NCI-H128 (cell line): Measurements from ENCODE around the gene GSTM2.
A peak's percentile ranks its signal among the peaks of the same experiment; 100 is the strongest.
"Not testable (repeated sequence)": the region's sequence is repeated elsewhere in the genome, so short reads cannot be mapped to it uniquely, and the experiment has no call there.

Experiments
- DNase-seq: peaks from one replicate; lab custom pipeline; 2025; ENCODE audit not compliant: unreplicated experiment; lab: John Stamatoyannopoulos, UW

GSTM2 gene

DNA sequence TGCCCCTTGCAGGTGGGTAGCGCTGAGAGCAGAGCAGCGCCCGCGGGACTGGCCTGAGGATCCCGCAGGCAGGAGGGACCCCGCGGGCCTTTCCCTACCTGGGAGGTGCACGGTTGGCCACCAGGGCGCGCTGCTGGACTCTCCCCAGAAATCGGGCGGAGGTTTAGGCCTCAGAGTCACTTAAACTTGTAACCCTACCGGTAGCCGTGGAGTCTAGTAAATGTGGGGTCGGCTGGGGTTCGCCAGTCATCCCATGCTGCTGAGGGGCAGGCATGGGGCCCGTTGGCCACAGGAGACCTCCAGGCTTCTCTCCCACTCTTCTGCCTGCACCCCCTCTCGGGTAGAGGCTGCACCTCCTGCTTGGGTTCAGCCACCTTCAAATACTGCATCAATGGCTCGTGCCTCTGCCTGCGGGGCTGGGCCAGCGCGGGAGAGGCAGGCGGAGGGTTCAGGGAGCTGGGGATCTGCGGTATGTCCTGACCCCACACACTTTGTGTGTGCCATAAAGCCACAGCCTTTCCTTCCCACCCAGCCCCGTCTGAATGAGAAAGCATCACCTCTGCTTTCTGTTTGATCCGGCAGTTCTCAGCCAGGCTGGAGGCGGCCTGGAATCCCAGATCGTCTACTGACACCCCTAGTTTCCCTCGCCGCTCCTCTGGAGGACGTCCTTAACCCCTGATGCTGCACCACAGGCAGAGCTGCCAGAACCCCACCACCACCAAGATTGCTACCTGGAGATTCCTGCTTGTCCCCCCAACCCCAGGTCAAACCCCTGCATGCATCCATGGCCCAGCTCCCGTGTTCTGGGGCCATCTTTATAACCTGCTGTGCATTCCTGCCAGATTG is 24.2 kb upstream of the GSTM2 start:
- no peak for DNase-seq

DNA sequence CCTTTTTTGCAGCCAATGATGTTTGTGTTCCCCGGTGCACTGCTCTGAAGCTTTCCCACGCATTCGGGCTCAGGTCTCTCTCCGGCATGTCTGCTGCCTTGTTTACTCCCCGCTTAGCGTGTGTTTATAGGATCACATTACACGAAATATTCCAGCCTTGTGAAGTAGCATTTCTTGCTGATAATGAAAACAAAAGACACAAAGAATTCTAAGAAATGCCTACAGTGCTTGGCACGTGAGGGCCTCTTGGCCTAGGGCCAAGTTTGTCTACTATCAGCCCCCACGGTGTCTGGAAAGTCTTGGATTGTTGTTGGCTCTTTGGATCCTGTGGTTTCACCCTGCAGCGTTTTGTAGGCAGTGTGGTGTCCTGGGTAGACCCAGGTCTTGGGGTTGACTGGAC is 23.2 kb upstream of the GSTM2 start:
- no peak for DNase-seq

DNA sequence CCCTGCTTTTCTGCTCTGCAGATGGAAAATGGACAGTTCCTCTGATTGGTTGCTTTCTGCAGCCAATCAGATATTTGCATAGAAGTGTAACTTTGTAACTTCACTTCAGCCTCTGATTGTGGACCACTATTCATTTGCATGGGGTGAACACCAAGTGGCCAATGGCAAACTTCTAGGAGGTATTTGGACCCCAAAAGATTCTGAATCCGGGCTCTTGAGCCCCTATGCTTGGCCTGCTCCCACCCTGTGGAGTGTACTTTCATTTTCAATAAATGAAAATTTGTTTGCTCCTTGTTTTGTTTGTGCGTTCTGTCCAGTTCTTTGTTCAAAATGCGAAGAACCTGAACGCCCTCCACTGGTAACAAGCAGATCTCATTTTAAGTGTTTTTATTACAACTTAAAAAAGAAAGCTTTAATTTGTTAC is 18.4 kb upstream of the GSTM2 start:
- DNase-seq = no peak

DNA sequence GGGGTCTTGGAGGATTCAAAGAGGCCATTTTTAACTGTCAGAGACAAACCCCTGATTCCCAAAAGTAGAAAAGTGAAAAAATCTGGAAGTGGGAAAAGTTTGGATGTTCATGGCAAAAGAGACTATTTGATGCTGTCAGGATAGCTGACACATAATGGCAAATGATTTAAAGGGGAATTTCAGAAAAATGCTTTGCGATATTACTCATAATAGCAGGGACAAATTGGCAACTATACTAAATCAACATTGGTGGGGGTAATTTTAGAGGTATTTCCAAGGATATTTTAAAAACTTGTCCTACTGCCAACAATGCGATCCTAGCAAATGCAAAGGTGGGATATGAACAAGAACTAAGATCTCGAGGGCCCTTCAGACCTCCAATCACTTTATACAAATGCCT is 17.2 kb upstream of the GSTM2 start:
- DNase-seq = no peak

DNA sequence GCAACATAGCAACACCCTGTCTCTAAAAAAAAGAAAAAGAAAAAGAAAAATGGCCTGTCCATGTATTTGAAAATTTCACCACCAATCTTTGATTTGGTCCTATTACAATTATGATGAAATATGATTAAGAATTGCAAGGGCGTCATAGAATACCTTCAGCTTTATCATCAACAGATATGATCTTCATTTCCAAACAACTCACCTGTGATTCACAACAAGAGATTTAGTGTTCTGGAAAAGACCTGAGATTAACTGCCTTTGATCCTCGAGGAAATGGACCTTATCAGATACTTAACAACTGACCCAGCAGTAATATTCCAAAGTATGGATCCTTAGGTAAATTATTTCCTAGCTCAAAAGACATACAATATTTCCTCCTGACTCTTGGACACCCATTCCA is 15.5 kb upstream of the GSTM2 start:
- no peak for DNase-seq

DNA sequence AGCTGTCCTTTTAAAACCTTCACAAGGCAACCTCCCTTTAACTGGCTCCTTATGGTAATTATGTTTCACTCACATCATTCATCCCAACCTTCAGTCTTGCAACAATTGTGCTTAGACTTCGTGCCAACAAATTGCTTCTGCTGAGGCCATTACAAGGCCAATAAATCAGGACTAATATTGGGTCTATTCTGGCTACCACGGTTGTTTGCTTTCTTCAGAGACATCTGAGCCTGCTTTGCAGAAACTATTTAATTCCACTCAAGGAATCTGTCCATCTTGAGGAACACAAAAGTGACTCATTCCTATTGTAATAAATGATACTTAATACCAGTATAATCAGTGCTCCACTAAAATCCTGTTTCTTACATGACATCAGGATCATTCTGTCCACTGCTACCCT is 14.6 kb upstream of the GSTM2 start:
- no peak for DNase-seq

DNA sequence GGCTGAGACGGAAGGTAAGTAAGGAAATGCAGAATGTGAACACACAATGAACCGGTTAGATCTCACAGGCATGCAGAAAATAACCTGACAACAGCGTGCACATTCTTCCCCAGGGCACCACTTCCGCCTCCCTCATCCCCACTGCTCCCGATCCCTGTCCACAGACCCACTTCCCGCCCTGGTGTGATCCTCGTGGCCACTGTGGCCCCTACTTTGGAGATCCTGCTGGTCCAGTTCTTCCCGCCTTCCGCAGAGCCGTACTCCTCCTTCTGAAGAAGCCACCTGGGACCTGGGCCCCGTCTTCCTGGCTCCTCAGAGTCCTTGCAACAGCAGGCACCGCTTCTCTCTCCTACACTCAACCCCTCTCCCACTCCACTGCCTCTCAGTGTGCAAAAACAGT is 13.3 kb upstream of the GSTM2 start:
- no peak for DNase-seq

DNA sequence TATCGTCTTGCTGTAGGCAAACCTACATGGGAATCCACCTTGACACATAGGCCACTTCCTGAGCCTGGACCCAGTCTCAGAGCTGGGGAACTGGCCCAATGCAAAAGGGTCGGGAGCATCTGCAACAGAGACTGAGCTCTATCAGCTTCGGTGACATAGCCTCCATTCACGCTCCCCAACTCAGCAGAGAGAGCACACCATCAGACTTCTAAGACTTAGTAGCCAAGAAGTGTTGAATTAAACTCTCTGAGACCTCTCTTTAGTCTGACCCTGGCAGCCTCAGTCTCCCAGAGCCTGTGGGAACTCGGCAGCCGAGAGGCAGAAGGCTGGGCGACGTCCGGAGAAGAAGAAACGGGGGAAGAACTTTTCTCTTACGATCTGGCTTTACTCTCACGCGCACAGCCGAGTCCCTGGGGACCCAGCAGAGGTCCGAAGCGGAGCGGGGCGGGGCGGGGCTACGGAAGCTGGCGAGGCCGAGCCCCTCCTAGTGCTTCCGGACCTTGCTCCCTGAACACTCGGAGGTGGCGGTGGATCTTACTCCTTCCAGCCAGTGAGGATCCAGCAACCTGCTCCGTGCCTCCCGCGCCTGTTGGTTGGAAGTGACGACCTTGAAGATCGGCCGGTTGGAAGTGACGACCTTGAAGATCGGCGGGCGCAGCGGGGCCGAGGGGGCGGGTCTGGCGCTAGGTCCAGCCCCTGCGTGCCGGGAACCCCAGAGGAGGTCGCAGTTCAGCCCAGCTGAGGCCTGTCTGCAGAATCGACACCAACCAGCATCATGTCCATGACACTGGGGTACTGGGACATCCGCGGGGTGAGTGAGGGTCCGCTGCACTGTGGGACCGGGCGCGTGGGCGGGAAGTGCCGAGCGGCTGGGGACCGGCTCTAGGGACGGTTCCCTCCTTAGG is 12.0 kb upstream of the GSTM2 start, which contains the start of gene GSTM4:
Gene GSTM4 (plus strand): TSS at position 485 of the 905 bp plus-strand sequence. CDS start 291 bp downstream, at position 776.
- DNase-seq = no peak

DNA sequence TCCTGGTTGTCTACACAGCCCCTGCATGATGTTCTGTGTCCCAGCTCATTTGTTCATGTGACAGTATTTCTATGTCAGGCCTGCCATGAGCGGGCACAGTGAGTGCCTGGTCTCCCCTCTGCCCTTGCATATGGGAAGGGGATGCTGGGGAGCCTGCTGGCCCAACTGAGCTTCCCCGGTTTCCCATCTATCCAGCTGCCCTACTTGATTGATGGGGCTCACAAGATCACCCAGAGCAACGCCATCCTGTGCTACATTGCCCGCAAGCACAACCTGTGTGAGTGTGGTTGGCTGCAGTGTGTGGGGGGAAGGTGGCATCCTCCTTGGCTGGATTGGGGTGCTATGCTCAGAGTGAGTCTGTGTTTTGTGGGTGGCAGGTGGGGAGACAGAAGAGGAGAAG is 10.5 kb upstream of the GSTM2 start:
- no peak for DNase-seq

DNA sequence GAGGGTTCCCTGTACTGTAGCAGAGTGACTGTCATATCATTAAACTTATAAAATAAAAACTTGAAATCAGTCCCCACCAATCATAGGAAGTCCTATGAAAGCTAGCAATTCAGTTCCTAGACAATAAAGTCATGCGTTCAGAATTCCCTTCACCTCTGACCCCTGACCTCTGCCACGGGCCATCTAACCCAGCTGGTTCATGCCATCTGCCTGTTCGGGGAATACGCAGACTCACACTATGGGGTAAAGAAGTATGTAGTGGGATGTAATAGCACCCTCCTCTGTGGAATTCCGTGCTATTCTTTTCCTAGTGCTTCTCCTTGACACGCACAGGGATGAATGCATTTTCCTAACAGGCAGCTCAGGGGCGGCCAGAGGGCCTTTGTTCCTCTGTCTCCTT is 9.9 kb upstream of the GSTM2 start:
- DNase-seq = no peak

DNA sequence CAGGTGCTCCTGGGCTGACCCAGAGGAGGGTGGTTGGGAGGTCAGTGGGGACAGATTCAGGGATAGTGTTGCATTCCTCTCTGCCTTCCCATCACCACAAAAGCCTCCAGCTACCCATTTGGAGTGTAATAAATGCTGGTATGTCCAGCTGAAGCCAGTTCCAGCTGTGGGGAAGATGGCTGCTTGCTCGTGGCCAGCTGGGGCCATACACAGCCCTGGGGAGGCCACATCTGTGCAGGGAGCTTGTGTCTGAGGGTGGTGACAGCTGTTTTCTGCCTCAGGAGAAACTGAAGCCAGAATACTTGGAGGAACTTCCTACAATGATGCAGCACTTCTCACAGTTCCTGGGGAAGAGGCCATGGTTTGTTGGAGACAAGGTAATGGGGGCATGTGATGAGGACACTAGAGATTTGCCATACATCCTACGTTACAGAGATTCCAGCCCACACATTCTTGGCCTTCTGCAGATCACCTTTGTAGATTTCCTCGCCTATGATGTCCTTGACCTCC is 9.3 kb upstream of the GSTM2 start:
- no peak for DNase-seq

DNA sequence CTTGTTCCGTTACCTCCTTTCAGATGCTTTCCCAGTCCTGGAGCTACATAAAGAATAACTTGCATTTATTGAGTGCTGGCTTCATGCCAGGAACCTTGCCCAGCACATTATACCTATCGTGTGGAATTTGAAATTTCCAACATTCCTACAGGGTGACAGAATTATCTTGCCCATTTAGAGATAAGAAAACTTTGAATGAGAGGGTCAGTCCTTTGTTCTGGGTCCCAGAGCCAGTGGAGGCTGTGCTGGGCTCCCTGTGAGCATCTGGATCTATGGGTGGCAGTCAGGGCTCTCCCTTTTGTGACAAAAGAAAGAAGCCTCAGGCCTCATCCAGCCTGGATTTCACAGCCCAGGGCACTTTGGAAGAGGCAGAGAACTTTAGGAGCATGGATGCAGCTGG is 8.7 kb upstream of the GSTM2 start:
- no peak for DNase-seq

DNA sequence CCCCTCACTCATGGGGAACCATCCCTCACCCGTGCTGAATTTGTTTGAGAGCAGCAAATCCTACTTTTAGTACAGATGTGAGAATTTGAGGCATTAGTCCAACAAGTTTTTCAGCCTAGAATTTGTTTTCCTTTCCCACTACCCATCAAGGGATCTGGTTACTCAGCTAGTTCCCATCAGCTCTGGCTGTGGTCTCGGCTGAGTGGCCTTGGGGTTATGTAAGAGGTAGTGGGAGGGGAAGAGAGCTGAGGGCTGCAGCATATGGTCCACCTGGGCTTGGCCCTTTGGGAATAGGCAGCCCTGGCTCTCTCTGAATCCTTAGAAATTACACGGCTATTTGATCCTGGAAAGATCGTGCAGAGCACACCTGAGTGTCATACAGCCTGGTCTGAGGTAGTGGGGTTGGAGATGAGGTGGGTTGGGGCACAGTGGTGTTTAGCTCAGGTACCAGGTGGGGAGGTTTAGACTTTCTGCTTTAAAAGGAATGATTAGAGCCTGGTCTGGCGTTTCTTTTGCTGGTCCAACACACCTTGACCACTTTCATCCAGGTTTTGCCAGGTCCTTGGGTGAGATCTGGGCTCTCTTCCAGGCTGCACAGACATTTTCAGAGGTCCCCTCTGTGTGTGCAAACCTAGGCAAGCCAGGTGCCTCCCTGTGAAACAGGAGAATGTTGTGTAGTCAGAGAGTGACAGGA is 7.7 kb upstream of the GSTM2 start:
- peak; percentile 66 for DNase-seq

DNA sequence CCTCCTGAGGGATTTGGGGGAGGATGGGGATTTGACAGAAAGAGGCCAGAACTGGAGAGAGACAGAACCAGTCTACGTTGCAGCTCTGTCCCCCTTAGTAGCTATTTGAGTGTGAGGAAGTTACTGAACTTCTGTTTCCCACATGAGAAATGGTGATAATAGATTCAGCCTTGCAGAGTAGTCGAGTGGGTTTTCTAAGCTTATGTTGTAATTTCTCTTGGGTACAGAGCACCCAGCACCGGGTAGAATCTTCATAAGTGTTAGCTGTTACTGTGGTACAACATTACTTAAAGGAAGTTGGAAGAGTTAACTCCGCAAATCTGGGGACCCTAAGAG is 7.2 kb upstream of the GSTM2 start:
- DNase-seq = not testable (repeated sequence)

DNA sequence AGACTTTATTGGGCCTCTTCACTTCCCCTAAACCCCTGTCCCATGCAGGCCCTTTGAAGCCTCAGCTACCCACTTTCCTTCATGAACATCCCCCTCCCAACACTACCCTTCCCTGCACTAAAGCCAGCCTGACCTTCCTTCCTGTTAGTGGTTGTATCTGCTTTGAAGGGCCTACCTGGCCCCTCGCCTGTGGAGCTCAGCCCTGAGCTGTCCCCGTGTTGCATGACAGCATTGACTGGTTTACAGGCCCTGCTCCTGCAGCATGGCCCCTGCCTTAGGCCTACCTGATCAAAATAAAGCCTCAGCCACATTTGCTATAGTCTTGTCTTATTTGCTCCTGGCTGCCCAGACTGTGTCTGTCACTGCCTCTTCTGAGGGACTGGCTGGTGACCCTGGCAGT is 6.5 kb upstream of the GSTM2 start:
- DNase-seq = no peak

DNA sequence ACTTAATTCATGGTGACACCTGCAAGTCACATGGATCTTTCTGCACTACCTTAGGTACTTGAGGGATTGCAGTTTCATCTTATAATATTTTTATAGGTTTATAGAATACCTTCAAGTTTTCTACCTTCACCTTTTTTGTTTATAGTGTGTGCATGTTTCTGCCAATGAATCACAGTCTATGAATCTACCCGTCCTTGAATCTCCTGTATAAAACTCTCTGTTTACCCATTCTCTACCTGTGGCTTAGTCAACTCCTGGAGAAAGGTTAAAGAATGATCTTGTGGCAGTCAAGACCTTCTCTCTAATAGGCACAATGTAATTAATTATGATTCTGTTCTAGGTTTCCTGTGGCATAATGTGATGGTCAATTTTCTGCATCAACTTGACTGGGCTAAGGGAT is 3.2 kb upstream of the GSTM2 start:
- no peak for DNase-seq

DNA sequence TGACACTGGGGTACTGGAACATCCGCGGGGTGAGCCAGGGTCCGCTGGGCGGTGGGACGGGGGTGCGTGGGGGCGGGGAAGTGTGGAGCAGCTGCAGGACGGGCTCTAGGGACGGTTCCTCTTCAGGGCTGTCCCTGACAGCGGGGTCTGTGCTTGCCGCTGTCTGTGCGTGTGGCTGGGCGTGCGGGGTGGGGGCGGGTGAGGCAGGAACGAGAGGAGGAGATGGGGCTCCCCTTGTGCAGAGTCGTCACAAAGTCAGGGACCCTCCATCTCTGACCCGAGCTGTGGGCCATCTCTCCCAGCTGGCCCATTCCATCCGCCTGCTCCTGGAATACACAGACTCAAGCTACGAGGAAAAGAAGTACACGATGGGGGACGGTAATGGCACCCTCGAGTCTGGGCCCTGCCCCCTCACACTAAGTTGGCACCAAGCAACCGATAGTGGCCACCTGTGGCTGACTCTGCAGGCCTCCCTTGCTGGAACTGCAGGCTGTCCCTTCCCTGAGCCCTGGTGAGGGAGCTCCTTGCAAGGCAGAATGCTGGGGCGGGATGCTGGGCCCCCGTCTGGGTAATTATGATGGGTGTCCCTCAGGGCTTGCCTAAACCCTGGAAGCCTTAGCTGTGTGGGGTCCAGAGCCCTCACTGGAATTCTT is 392 bp downstream of the GSTM2 start:
- no peak for DNase-seq

DNA sequence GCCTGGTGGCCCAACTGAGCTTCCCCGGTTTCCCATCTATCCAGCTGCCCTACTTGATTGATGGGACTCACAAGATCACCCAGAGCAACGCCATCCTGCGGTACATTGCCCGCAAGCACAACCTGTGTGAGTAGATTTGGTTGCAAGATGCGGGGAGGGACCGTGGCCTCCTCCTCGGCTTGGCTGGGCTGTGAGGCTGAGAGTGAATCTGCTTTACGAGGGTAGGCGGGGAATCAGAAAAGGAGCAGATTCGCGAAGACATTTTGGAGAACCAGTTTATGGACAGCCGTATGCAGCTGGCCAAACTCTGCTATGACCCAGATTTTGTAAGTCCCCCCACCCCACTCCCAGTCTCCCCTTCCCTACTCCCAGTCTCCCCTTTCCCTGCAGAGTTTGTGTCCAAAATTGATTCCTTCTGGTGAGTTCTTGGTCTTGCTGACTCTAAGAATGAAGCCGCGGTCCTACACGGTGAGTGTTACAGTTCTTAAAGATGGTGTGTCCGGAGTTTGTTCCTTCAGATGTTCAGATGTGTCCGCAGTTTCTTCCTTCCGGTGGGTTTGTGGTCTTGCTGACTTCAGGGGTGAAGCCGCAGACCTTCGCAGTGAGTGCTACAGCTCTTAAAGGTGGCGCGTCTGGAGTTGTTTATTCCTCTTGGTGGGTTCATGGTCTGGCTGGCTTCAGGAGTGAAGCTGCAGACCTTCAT is 1.5 kb downstream of the GSTM2 start:
- no peak for DNase-seq

DNA sequence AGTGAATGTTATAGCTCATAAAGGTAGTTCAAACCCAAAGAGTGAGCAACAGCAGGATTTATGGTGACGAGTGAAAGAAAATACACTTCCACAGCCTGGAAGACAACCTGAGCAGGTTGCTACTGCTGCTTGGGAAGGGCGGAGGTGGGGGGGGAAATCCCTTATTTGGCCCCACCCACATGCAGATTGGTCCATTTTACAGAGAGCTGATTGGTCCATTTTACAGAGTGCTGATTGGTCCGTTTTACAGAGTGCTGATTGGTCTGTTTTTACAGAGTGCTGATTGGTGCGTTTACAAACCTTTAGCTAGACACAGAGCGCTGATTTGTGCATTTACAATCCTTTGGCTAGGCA is 2.1 kb downstream of the GSTM2 start:
- DNase-seq = not testable (repeated sequence)

DNA sequence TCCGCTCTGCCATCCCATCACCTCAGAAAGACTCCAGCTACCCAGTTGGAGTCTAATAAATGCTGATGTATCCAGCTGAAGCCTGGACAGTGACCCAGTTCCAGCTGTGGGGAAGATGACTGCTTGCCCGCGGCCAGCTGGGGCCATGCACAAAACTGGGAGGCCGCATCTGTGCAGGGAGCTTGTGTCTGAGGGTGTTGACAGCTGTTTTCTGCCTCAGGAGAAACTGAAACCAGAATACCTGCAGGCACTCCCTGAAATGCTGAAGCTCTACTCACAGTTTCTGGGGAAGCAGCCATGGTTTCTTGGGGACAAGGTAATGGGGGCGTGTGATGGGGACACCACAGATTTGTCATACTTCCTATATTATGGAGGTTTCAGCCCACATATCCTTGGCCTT is 3.2 kb downstream of the GSTM2 start:
- no peak for DNase-seq
